T-helper 17 cell (primary cell): ENCODE results near the gene GPR17. TPM values are rescaled to one million over a fixed set of nuclear protein-coding genes. Genes with fewer than 3 reads are reported as not detected.

Experiments
- ATAC-seq: fragments of 150-1000 bp; cut with Tn5 transposase; 2 replicates; pipeline ENCODE4 v1.10.0; 2021; ENCODE audit warnings: mild to moderate bottlenecking, moderate library complexity
- DNase-seq, 3 donors: peaks; one replicate each; pipeline versions ENCODE4 v3.0.0 to v3.0.0-alpha.2; 2020 to 2021
- H3K9me3 ChIP-seq: one replicate; pipeline ENCODE4 v1.7.0; 2013; ENCODE audit warnings: low read length, mild to moderate bottlenecking; ENCODE audit not compliant: control insufficient read depth, poor library complexity, severe bottlenecking
- H3K27ac Mint-ChIP-seq: one replicate; pipeline ENCODE4 v1.8.0; 2022; ENCODE audit warnings: mild to moderate bottlenecking, moderate library complexity, mixed read lengths
- H3K27me3 Mint-ChIP-seq: one replicate; pipeline ENCODE4 v1.8.0; 2022; ENCODE audit warnings: mixed read lengths
- H3K36me3 Mint-ChIP-seq: one replicate; pipeline ENCODE4 v1.8.0; 2022; ENCODE audit warnings: low read depth, mixed read lengths
- H3K4me1 Mint-ChIP-seq: one replicate; pipeline ENCODE4 v1.8.0; 2022; ENCODE audit warnings: mild to moderate bottlenecking, mixed read lengths
- H3K4me3 Mint-ChIP-seq: one replicate; pipeline ENCODE4 v1.8.0; 2022; ENCODE audit warnings: mild to moderate bottlenecking, moderate library complexity, mixed read lengths
- total RNA-seq, 4 donors: library from RNA in 2 of 4; stranded (reverse) in 2 of 4; gene quantifications; one replicate each; pipeline ENCODE4 v1.2.3 and lab custom pipeline; 2022 to 2026

GPR17 gene
- total RNA-seq, 2 donors from 2014 or later: not detected

- H3K4me3 Mint-ChIP-seq: no peak overlapping the region
- peaks cover 5% of the 10 kb centered on the region for H3K27me3 Mint-ChIP-seq
- no peaks in the 10 kb centered on the region for H3K9me3 ChIP-seq
- H3K36me3 Mint-ChIP-seq: no peaks in the 10 kb centered on the region
- peaks cover 18% of the 10 kb centered on the region for H3K4me1 Mint-ChIP-seq
- ATAC-seq (no peak), DNase-seq (no peak)
- no peak overlapping the region for H3K27ac Mint-ChIP-seq
These were observed 711 bp downstream of the GPR17 start for GRCh38 chr2:127646487-127647241.

GRCh38 chr2:127647242-127648190 lies 1.6 kb downstream of the GPR17 start:
- DNase-seq (no peak), ATAC-seq (no peak)
- peaks cover 5% of the 10 kb centered on the region for H3K27me3 Mint-ChIP-seq
- H3K27ac Mint-ChIP-seq: peak overlapping the region; percentile 49
- no peaks in the 10 kb centered on the region for H3K9me3 ChIP-seq
- H3K36me3 Mint-ChIP-seq: no peaks in the 10 kb centered on the region
- H3K4me1 Mint-ChIP-seq: peaks cover 17% of the 10 kb centered on the region
- no peak overlapping the region for H3K4me3 Mint-ChIP-seq

- no peaks in the 10 kb centered on the region for H3K36me3 Mint-ChIP-seq
- H3K9me3 ChIP-seq: no peaks in the 10 kb centered on the region
- H3K4me3 Mint-ChIP-seq: peak overlapping the region; percentile 73
- peaks cover 17% of the 10 kb centered on the region for H3K4me1 Mint-ChIP-seq
- ATAC-seq (no peak), DNase-seq (no peak)
- peak overlapping the region; percentile 19 for H3K27ac Mint-ChIP-seq
- peaks cover 12% of the 10 kb centered on the region for H3K27me3 Mint-ChIP-seq
These were observed 2.4 kb downstream of the GPR17 start for GRCh38 chr2:127648321-127648720.

GRCh38 chr2:127649100-127649611 lies 3.2 kb downstream of the GPR17 start:
- H3K27ac Mint-ChIP-seq: peak overlapping the region; percentile 16
- no peaks in the 10 kb centered on the region for H3K9me3 ChIP-seq
- peaks cover 3% of the 10 kb centered on the region for H3K36me3 Mint-ChIP-seq
- peak; percentile 30 for ATAC-seq
- H3K4me3 Mint-ChIP-seq: peak overlapping the region; percentile 73
- peaks cover 16% of the 10 kb centered on the region for H3K27me3 Mint-ChIP-seq
- DNase-seq: no peak
- peaks cover 17% of the 10 kb centered on the region for H3K4me1 Mint-ChIP-seq

GRCh38 chr2:127649684-127650040 lies 3.7 kb downstream of the GPR17 start:
- ATAC-seq (peak; percentile 83), DNase-seq (peak; percentile 51 to 72 (median 67))
- Mint-ChIP-seq H3K4me1 (peaks cover 17% of the 10 kb centered on the region), H3K27me3 (peaks cover 18% of the 10 kb centered on the region), H3K36me3 (peaks cover 3% of the 10 kb centered on the region), H3K4me3 (peak overlapping the region; percentile 83), H3K27ac (peak overlapping the region; percentile 16)
- H3K9me3 ChIP-seq: no peaks in the 10 kb centered on the region

- ATAC-seq (no peak), DNase-seq (no peak)
- Mint-ChIP-seq H3K27me3 (peaks cover 22% of the 10 kb centered on the region), H3K36me3 (peaks cover 3% of the 10 kb centered on the region), H3K27ac (peak overlapping the region; percentile 16), H3K4me1 (peaks cover 17% of the 10 kb centered on the region), H3K4me3 (no peak overlapping the region)
- H3K9me3 ChIP-seq: no peaks in the 10 kb centered on the region
These were observed 4.3 kb downstream of the GPR17 start for GRCh38 chr2:127650041-127650784.

GRCh38 chr2:127650785-127651380 lies 4.9 kb downstream of the GPR17 start:
- peaks cover 3% of the 10 kb centered on the region for H3K36me3 Mint-ChIP-seq
- no peaks in the 10 kb centered on the region for H3K9me3 ChIP-seq
- no peak overlapping the region for H3K27ac Mint-ChIP-seq
- ATAC-seq (no peak), DNase-seq (no peak)
- H3K4me3 Mint-ChIP-seq: no peak overlapping the region
- peaks cover 17% of the 10 kb centered on the region for H3K4me1 Mint-ChIP-seq
- H3K27me3 Mint-ChIP-seq: peaks cover 22% of the 10 kb centered on the region

GRCh38 chr2:127651381-127651809 lies 5.4 kb downstream of the GPR17 start:
- no peaks in the 10 kb centered on the region for H3K9me3 ChIP-seq
- ATAC-seq (no peak), DNase-seq (no peak)
- H3K27me3 Mint-ChIP-seq: peaks cover 22% of the 10 kb centered on the region
- H3K4me1 Mint-ChIP-seq: peaks cover 17% of the 10 kb centered on the region
- H3K36me3 Mint-ChIP-seq: peaks cover 3% of the 10 kb centered on the region
- H3K4me3 Mint-ChIP-seq: no peak overlapping the region
- no peak overlapping the region for H3K27ac Mint-ChIP-seq

- ATAC-seq: no peak
- H3K36me3 Mint-ChIP-seq: peaks cover 3% of the 10 kb centered on the region
- peaks cover 22% of the 10 kb centered on the region for H3K27me3 Mint-ChIP-seq
- H3K27ac Mint-ChIP-seq: no peak overlapping the region
- H3K4me1 Mint-ChIP-seq: peaks cover 17% of the 10 kb centered on the region
- no peak overlapping the region for H3K4me3 Mint-ChIP-seq
- H3K9me3 ChIP-seq: no peaks in the 10 kb centered on the region
- DNase-seq: no peak
These were observed 6.1 kb downstream of the GPR17 start for GRCh38 chr2:127651971-127652550.

GRCh38 chr2:127652786-127653357 lies 6.9 kb downstream of the GPR17 start:
- Mint-ChIP-seq H3K4me3 (peak overlapping the region; percentile 36), H3K27ac (no peak overlapping the region), H3K4me1 (peaks cover 12% of the 10 kb centered on the region), H3K36me3 (peaks cover 3% of the 10 kb centered on the region), H3K27me3 (peaks cover 26% of the 10 kb centered on the region)
- DNase-seq (no peak), ATAC-seq (no peak)
- no peaks in the 10 kb centered on the region for H3K9me3 ChIP-seq

- H3K36me3 Mint-ChIP-seq: peaks cover 3% of the 10 kb centered on the region
- H3K9me3 ChIP-seq: no peaks in the 10 kb centered on the region
- ATAC-seq: no peak
- H3K4me1 Mint-ChIP-seq: peaks cover 9% of the 10 kb centered on the region
- no peak overlapping the region for H3K4me3 Mint-ChIP-seq
- no peak for DNase-seq
- no peak overlapping the region for H3K27ac Mint-ChIP-seq
- peaks cover 28% of the 10 kb centered on the region for H3K27me3 Mint-ChIP-seq
These were observed 7.6 kb downstream of the GPR17 start for GRCh38 chr2:127653421-127654083.
